ENCODE measurements around the gene CACNA1E.

GRCh38 chr1:181603735-181604410, 120.6 kb downstream of the CACNA1E start:
- TF ChIP-seq, protein P1, sequence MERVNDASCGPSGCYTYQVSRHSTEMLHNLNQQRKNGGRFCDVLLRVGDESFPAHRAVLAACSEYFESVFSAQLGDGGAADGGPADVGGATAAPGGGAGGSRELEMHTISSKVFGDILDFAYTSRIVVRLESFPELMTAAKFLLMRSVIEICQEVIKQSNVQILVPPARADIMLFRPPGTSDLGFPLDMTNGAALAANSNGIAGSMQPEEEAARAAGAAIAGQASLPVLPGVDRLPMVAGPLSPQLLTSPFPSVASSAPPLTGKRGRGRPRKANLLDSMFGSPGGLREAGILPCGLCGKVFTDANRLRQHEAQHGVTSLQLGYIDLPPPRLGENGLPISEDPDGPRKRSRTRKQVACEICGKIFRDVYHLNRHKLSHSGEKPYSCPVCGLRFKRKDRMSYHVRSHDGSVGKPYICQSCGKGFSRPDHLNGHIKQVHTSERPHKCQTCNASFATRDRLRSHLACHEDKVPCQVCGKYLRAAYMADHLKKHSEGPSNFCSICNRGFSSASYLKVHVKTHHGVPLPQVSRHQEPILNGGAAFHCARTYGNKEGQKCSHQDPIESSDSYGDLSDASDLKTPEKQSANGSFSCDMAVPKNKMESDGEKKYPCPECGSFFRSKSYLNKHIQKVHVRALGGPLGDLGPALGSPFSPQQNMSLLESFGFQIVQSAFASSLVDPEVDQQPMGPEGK (CRISPR knock-in tag; IDR thresholded peaks at IDR 0.05; ENCODE audit: borderline replicate concordance) = no peak
- TF ChIP-seq RARB (CRISPR knock-in tag; IDR thresholded peaks at IDR 0.05) = no peak
- TF ChIP-seq SNAI2 (CRISPR knock-in tag; IDR thresholded peaks at IDR 0.05) = no peak
- TF ChIP-seq ZNF70 (CRISPR knock-in tag; IDR thresholded peaks at IDR 0.05) = no peak
- TF ChIP-seq ZNF8 (CRISPR knock-in tag; IDR thresholded peaks at IDR 0.05) = no peak
- no peak for TF ChIP-seq ZFP30 (CRISPR knock-in tag; IDR thresholded peaks at IDR 0.05)
- no peak for TF ChIP-seq GLIS3 (CRISPR knock-in tag; IDR thresholded peaks at IDR 0.05)
- TF ChIP-seq ARNTL (CRISPR knock-in tag; IDR thresholded peaks at IDR 0.05; ENCODE audit: borderline replicate concordance, low read depth) = no peak

All from SK-N-SH treated with all-trans-retinoic acid at 6 μM for 48 hours (cell line).